Mucosa of descending colon (tissue), 3 donors: Measurements from ENCODE around the gene RNF144B. TPM values are rescaled to one million over a fixed set of nuclear protein-coding genes. Genes with fewer than 3 reads are reported as not detected.
A peak's percentile ranks its signal among the peaks of the same experiment; 100 is the strongest.

Experiments used
- ATAC-seq: fragments of 200-7000 bp; cut with Tn5 transposase; one replicate; pipeline ENCODE4 v1.9.1; 2020; ENCODE audit warnings: mild to moderate bottlenecking, moderate library complexity
- DNase-seq, 3 donors: peaks; one replicate each; pipeline ENCODE4 v3.0.0-alpha.2; 2020
- H3K36me3 ChIP-seq: fragments of 200-600 bp; one replicate; pipeline ENCODE4 v1.8.0; 2021; ENCODE audit warnings: low read depth, mild to moderate bottlenecking
- H3K4me1 ChIP-seq: fragments of 200-600 bp; one replicate; pipeline ENCODE4 v1.8.0; 2021; ENCODE audit warnings: low read depth, mild to moderate bottlenecking
- H3K4me3 ChIP-seq: fragments of 200-600 bp; one replicate; pipeline ENCODE4 v1.8.0; 2021; ENCODE audit warnings: mild to moderate bottlenecking
- H3K9me3 ChIP-seq: fragments of 200-600 bp; one replicate; pipeline ENCODE4 v1.8.0; 2021; ENCODE audit warnings: mild to moderate bottlenecking
- CTCF ChIP-seq: fragments of 200-600 bp; IDR thresholded peaks from one replicate; pipeline ENCODE4 v1.8.0; 2022; ENCODE audit warnings: antibody characterized with exemption, mild to moderate bottlenecking
- intact Hi-C, 2 donors: fragments of 100-400 bp; cut with DNase I in 1 of 2; cut with micrococcal nuclease in 1 of 2; formaldehyde crosslinking; loops; one replicate each; pipeline versions ENCODE4 v1.11.0 to v1.11.1; 2022; cut with DNase I, micrococcal nuclease
- long read RNA-seq, 2 donors: library from polyadenylated mRNA; unstranded; transcript quantifications; one replicate each; pipeline ENCODE4 v2.0.0, GENCODE V29; 2019 to 2021
- total RNA-seq, 3 donors: library from RNA; stranded (reverse); fragmentation: NEBNext Ultra II Directional in 2 of 3; extraction: Animal tissue kit (Norgen Biotek cat#: 25700) in 2 of 3; gene quantifications; one replicate each; pipeline versions ENCODE4 v1.2.1 to v1.2.4, GENCODE V29; 2021 to 2023
- donor health status: DM: no; HTN: no; CAD: no; lungs with moderate emphysema.
- donor health status: DM: no; HTN: no; CAD: no.
- donor health status: DM: no; HTN: yes; CAD: no.

The RNF144B gene
- total RNA-seq: 1 to 10 TPM; 5.9 to 8.7 (median 8.0) TPM
- long read RNA-seq, donor 1, full-length matches to known transcripts: 1 of 2 reads
- long read RNA-seq, donor 1, partial matches to known transcripts: 0 of 2 reads
- long read RNA-seq, donor 1, other reads (novel, unspliced or antisense): 1 of 2 reads
- long read RNA-seq, donor 2, full-length matches to known transcripts: 1 of 1 reads
- long read RNA-seq, donor 2, partial matches to known transcripts: 0 of 1 reads
- long read RNA-seq, donor 2, other reads (novel, unspliced or antisense): 0 of 1 reads

DNA sequence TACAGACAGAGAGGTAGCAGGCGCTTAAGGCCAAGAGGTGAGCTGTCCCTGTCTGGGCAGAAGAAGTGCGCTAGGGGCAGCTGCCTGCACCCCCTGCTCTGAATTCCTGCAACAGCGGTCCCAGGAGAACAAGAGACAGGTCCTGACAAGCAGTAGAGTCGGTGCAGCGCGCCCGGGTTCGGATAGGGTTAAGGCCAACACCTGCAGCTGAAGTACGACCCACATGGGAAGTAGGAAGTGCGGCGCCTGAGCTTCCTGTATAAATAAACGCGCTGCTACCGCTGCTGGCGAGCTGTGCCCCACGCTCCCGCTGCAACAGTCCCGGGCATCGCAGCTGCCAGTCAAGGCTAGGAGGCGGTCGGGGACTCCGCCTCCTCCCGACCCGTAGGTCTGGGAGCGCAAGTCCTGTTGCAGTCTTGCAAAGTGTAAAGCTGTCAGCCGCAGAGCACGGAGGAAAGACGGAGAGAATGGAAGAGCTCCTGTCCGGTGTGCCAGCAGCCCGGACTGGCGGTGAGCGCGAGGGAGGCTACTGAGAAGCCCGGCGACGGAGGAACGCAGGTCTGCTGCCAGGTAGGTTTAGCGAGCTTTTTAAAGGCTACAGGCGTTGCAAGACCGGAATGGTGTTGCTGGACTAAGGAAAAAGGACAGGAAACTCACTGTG, at the start of gene RNF144B:
TSS of gene RNF144B (plus strand) at position 290 of the 661 bp plus-strand sequence. CDS start 12,185 bp downstream, outside the sequence.
- intact Hi-C loops: no loop called here
- peak; percentile 88 to 93 (median 91) for DNase-seq
- peak; percentile 99 for ATAC-seq
- Histone ChIP-seq H3K4me3 (peak within 1 kb of the TSS; percentile 13), H3K36me3 (no peaks in the 10 kb centered on the region), H3K4me1 (peaks cover 8% of the 10 kb centered on the region), H3K9me3 (no peaks in the 10 kb centered on the region)
- TF ChIP-seq CTCF: no peak

GRCh38 chr6:18339599-18339998, 47.6 kb upstream of the RNF144B start:
- no peak overlapping the region for H3K4me3 ChIP-seq
- ATAC-seq (no peak), DNase-seq (no peak)
- no peaks in the 10 kb centered on the region for H3K36me3 ChIP-seq
- TF ChIP-seq CTCF: no peak
- no peaks in the 10 kb centered on the region for H3K9me3 ChIP-seq
- intact Hi-C loops: no loop called here
- no peaks in the 10 kb centered on the region for H3K4me1 ChIP-seq

GRCh38 chr6:18340781-18341551, 46.2 kb upstream of the RNF144B start:
- no peaks in the 10 kb centered on the region for H3K9me3 ChIP-seq

GRCh38 chr6:18342223-18342622, 44.9 kb upstream of the RNF144B start:
- ATAC-seq (no peak), DNase-seq (no peak)
- intact Hi-C loops: no loop called here
- TF ChIP-seq CTCF: no peak
- Histone ChIP-seq H3K36me3 (no peaks in the 10 kb centered on the region), H3K4me1 (no peaks in the 10 kb centered on the region), H3K4me3 (no peak overlapping the region), H3K9me3 (no peaks in the 10 kb centered on the region)

More at GRCh38 chr6:18340781-18341551, 46.2 kb upstream of the RNF144B start:
- intact Hi-C loops: no loop called here
- DNase-seq: no peak
- no peak for TF ChIP-seq CTCF
- Histone ChIP-seq H3K36me3 (no peaks in the 10 kb centered on the region), H3K4me3 (no peak overlapping the region), H3K4me1 (no peaks in the 10 kb centered on the region)
- ATAC-seq: no peak

- Histone ChIP-seq H3K4me3 (no peak overlapping the region), H3K36me3 (no peaks in the 10 kb centered on the region), H3K9me3 (no peaks in the 10 kb centered on the region), H3K4me1 (no peaks in the 10 kb centered on the region)
- no peak for DNase-seq
- ATAC-seq: no peak
- TF ChIP-seq CTCF: no peak
- intact Hi-C loops: no loop called here
These were observed 43.4 kb upstream of the RNF144B start for GRCh38 chr6:18343741-18344140.
